DOHH2 (cell line): ENCODE results near the gene NDUFAF7.

Experiments used
- CTCF ChIP-seq: fragments of 200-600 bp; sonication (generic); IDR thresholded peaks from one replicate; pipeline ENCODE4 v1.5.1; 2014; ENCODE audit warnings: antibody characterized with exemption, mild to moderate bottlenecking, low read depth, low read length; ENCODE audit not compliant: poor library complexity, severe bottlenecking
- EZH2phosphoT487 ChIP-seq: fragments of 200-600 bp; sonication (generic); IDR thresholded peaks from 2 replicates; pipeline ENCODE4 v1.6.1; 2017; ENCODE audit warnings: borderline replicate concordance, mild to moderate bottlenecking, antibody characterized with exemption, low read length, moderate library complexity, mixed read lengths

GRCh38 chr2:37244017-37244416 lies 12.6 kb downstream of the NDUFAF7 start:
- TF ChIP-seq CTCF (no peak), EZH2phosphoT487 (no peak)
